HUES64 (cell line): ENCODE data around the gene SBF2.

ENCODE experiments used
- H3K27ac ChIP-seq: 2 replicates; pipeline ENCODE4 v1.7.0; 2013; ENCODE audit warnings: low read depth, low read length, inconsistent platforms
- H3K27me3 ChIP-seq: 2 replicates; pipeline ENCODE4 v1.6.1; 2013; ENCODE audit warnings: mild to moderate bottlenecking, low read length; ENCODE audit not compliant: insufficient read depth
- H3K36me3 ChIP-seq: 2 replicates; pipeline ENCODE4 v1.6.1; 2013; ENCODE audit warnings: mild to moderate bottlenecking, low read length; ENCODE audit not compliant: insufficient read depth
- H3K4me1 ChIP-seq: 2 replicates; pipeline ENCODE4 v1.6.1; 2013; ENCODE audit warnings: mild to moderate bottlenecking, low read length, moderate library complexity; ENCODE audit not compliant: insufficient read depth
- H3K4me3 ChIP-seq: 2 replicates; pipeline ENCODE4 v1.5.1; 2013; ENCODE audit warnings: mild to moderate bottlenecking, low read length, moderate library complexity
- H3K9ac ChIP-seq: 2 replicates; pipeline ENCODE4 v1.6.1; 2013; ENCODE audit warnings: mild to moderate bottlenecking, low read depth, low read length
- H3K9me3 ChIP-seq: 2 replicates; pipeline ENCODE4 v1.6.1; 2013; ENCODE audit warnings: low read depth, low read length; ENCODE audit not compliant: insufficient read depth
- WGBS: fragments of 150-250, 120-280 bp; methylation state at CpG from one replicate; pipeline ENCODE4 v1.1.7; 2013; ENCODE audit warnings: missing lambda C conversion rate; 5-methylcytosine and 5-hydroxymethylcytosine counted together

SBF2 gene

GRCh38 chr11:9982796-9983579 is 311.0 kb downstream of the SBF2 start:
- Histone ChIP-seq H3K36me3 (no peaks in the 10 kb centered on the region), H3K4me1 (peaks cover 31% of the 10 kb centered on the region), H3K4me3 (no peak overlapping the region), H3K27me3 (no peaks in the 10 kb centered on the region), H3K27ac (peak overlapping the region; percentile 90), H3K9me3 (no peaks in the 10 kb centered on the region; the same call in 1 of the 2 replicates), H3K9ac (peak overlapping the region; percentile 49; the same call in 1 of the 2 replicates)
- 42% methylated on average over 16 of the region's 16 CpGs for WGBS

DNA sequence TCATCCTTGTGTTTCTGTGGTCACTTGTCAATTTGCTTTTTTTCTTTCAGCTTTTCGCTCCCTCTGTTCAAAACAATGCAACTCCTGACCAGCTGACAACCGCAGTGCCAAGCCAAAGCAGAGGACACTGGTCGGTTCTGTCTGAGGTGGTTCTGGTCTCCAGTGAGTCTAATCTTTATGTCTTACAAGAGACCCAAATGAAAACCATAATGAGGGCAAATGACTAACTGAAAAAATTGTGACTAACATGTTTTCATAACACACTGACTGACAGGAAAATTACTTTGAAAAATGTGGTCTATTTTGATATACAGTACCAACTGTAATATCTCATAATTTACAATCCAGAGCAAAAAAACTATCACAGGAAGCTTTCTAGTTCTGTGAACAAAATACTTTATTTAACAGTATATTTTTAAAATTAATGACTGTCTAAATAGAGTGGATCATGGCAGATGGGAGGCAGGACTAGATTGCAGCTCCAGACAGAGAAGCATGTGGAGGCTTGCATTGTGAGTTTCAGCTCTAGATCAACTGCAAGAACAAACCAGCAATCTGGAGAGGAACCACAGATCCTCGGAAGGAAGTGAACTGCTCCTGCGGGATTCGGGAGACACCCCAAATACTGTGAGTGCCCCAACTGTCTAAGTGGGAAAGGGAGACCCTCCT is 311.8 kb downstream of the SBF2 start:
- H3K4me3 ChIP-seq, result no peak overlapping the region
- H3K9ac ChIP-seq, result peak overlapping the region; percentile 49; the same call in 1 of the 2 replicates
- H3K36me3 ChIP-seq, result no peaks in the 10 kb centered on the region
- H3K4me1 ChIP-seq, result peaks cover 38% of the 10 kb centered on the region
- 77% methylated on average over 6 of the region's 6 CpGs for WGBS
- peak overlapping the region; percentile 90 for H3K27ac ChIP-seq
- no peaks in the 10 kb centered on the region for H3K27me3 ChIP-seq
- no peaks in the 10 kb centered on the region for H3K9me3 ChIP-seq

DNA sequence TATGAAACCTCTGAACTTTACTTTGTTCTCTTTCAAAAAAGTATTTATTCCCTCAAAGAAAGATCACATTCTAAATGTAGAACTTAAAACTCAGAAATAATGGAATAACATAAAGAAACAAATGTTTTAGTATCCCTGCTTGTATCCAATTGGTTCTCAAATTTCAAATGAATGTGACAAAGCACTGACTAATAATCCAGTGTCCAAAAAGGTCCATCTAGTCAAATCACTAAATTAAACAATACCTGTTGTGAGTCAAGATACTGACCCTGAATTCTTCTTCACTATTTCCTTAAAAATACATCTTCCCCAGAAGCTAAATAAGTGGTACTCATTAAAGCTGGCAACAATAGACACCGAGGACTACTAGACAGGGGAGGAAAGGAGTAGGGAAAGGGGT is 313.1 kb downstream of the SBF2 start:
- Histone ChIP-seq H3K4me3 (no peak overlapping the region), H3K27ac (no peak overlapping the region), H3K36me3 (no peaks in the 10 kb centered on the region), H3K4me1 (peaks cover 38% of the 10 kb centered on the region), H3K27me3 (no peaks in the 10 kb centered on the region), H3K9me3 (no peaks in the 10 kb centered on the region), H3K9ac (no peak overlapping the region)
- 100% methylated on average over 1 of the region's 1 CpG for WGBS

DNA sequence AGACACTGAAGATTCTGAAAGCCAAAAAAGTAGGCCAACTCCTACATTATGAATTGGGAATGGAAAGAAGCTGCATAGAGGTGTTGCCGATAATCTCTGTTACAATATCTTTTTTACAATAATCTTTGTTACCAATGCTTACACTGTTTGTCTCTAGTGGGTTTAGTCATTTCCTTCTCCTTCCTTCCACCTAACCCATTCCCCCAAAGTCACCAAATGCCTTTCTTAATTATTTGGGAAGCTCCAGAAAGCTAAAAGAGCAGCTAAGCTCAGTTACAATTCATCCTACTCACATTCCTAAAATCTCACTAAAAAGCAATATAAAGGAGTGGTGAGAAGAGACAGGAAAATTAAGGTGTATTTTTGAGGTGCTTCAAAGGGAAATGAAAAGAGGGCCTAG is 316.5 kb downstream of the SBF2 start:
- H3K27ac ChIP-seq, result no peak overlapping the region
- H3K4me3 ChIP-seq, result no peak overlapping the region
- H3K27me3 ChIP-seq, result no peaks in the 10 kb centered on the region
- H3K36me3 ChIP-seq, result no peaks in the 10 kb centered on the region
- WGBS, result no CpG with 5 or more reads among the region's 1 CpG
- H3K9ac ChIP-seq, result no peak overlapping the region
- H3K9me3 ChIP-seq, result no peaks in the 10 kb centered on the region
- peaks cover 41% of the 10 kb centered on the region for H3K4me1 ChIP-seq

- Histone ChIP-seq H3K36me3 (no peaks in the 10 kb centered on the region), H3K27ac (no peak overlapping the region), H3K4me3 (no peak overlapping the region), H3K9me3 (no peaks in the 10 kb centered on the region), H3K4me1 (peaks cover 29% of the 10 kb centered on the region), H3K9ac (no peak overlapping the region), H3K27me3 (no peaks in the 10 kb centered on the region)
- WGBS, result 89% methylated on average over 8 of the region's 8 CpGs
Measured at GRCh38 chr11:9974375-9974774, 319.6 kb downstream of the SBF2 start.

- H3K27me3 ChIP-seq, result no peaks in the 10 kb centered on the region
- no peaks in the 10 kb centered on the region for H3K36me3 ChIP-seq
- no peaks in the 10 kb centered on the region for H3K9me3 ChIP-seq
- H3K27ac ChIP-seq, result no peak overlapping the region
- H3K9ac ChIP-seq, result no peak overlapping the region
- peaks cover 29% of the 10 kb centered on the region for H3K4me1 ChIP-seq
- H3K4me3 ChIP-seq, result no peak overlapping the region
- 96% methylated on average over 3 of the region's 3 CpGs for WGBS
Measured at GRCh38 chr11:9973921-9974320, 320.1 kb downstream of the SBF2 start.

- Histone ChIP-seq H3K27ac (peak overlapping the region; percentile 34), H3K4me1 (peaks cover 28% of the 10 kb centered on the region), H3K4me3 (no peak overlapping the region), H3K36me3 (peaks cover 2% of the 10 kb centered on the region; the same call in 1 of the 2 replicates), H3K27me3 (no peaks in the 10 kb centered on the region), H3K9ac (no peak overlapping the region), H3K9me3 (no peaks in the 10 kb centered on the region)
- 49% methylated on average over 7 of the region's 7 CpGs for WGBS
Measured at GRCh38 chr11:9972989-9973388, 321.0 kb downstream of the SBF2 start.

- Histone ChIP-seq H3K9ac (no peak overlapping the region), H3K27me3 (no peaks in the 10 kb centered on the region), H3K4me3 (no peak overlapping the region), H3K27ac (no peak overlapping the region), H3K9me3 (no peaks in the 10 kb centered on the region), H3K4me1 (peaks cover 21% of the 10 kb centered on the region), H3K36me3 (peaks cover 2% of the 10 kb centered on the region; the same call in 1 of the 2 replicates)
- 90% methylated on average over 3 of the region's 3 CpGs for WGBS
Measured at GRCh38 chr11:9971894-9972293, 322.1 kb downstream of the SBF2 start.

DNA sequence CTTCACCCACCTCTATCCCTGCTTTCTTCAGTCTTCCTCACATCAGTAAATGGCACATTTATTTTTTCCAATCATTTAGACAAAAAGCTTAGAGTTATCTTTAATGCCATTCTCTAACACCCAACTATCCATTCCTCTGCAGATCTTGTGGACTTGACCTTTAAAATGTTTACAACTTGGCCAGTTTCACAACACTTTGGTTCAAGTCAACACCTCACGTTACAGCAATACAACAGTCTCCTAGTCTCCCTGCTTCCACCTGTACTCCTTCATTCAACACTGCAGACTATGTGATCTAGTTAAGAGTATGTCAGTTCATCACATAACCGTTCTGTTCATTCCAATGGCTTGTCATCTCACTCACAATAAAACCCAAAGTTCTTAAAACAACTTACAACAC is 325.0 kb downstream of the SBF2 start:
- Histone ChIP-seq H3K9ac (no peak overlapping the region), H3K27me3 (no peaks in the 10 kb centered on the region), H3K36me3 (peaks cover 7% of the 10 kb centered on the region; the same call in 1 of the 2 replicates), H3K27ac (no peak overlapping the region), H3K4me1 (peaks cover 14% of the 10 kb centered on the region), H3K4me3 (no peak overlapping the region), H3K9me3 (no peaks in the 10 kb centered on the region)
- 88% methylated on average over 2 of the region's 2 CpGs for WGBS

- Histone ChIP-seq H3K36me3 (peaks cover 37% of the 10 kb centered on the region; the same call in 1 of the 2 replicates), H3K27me3 (no peaks in the 10 kb centered on the region)
Measured at GRCh38 chr11:9962722-9963121, 331.3 kb downstream of the SBF2 start.

GRCh38 chr11:9957072-9957471 is 336.9 kb downstream of the SBF2 start:
- Histone ChIP-seq H3K9me3 (no peaks in the 10 kb centered on the region), H3K27ac (no peak overlapping the region), H3K27me3 (no peaks in the 10 kb centered on the region), H3K4me3 (no peak overlapping the region), H3K9ac (no peak overlapping the region), H3K4me1 (no peaks in the 10 kb centered on the region; the same call in 1 of the 2 replicates), H3K36me3 (peaks cover 23% of the 10 kb centered on the region; the same call in 1 of the 2 replicates)
- WGBS, result 95% methylated on average over 4 of the region's 4 CpGs

More at GRCh38 chr11:9962722-9963121, 331.3 kb downstream of the SBF2 start:
- Histone ChIP-seq H3K4me1 (no peaks in the 10 kb centered on the region), H3K4me3 (no peak overlapping the region), H3K27ac (no peak overlapping the region), H3K9ac (no peak overlapping the region), H3K9me3 (no peaks in the 10 kb centered on the region)
